Activated T-helper 1 cell treated with anti-CD3 and anti-CD28 coated beads, Interleukin-2, amount 50 U/mL, for 16 hours (primary cell): ENCODE data around the gene ZNF532.
"Not testable (repeated sequence)": the region's sequence is repeated elsewhere in the genome, so short reads cannot be mapped to it uniquely, and the experiment has no call there.

Experiments
- DNase-seq, 2 donors: peaks; one replicate each; pipeline ENCODE4 v3.0.0-alpha.2; 2020; ENCODE audit warnings: low read depth in 1 of 2, low spot score in 1 of 2

ZNF532 gene

DNA sequence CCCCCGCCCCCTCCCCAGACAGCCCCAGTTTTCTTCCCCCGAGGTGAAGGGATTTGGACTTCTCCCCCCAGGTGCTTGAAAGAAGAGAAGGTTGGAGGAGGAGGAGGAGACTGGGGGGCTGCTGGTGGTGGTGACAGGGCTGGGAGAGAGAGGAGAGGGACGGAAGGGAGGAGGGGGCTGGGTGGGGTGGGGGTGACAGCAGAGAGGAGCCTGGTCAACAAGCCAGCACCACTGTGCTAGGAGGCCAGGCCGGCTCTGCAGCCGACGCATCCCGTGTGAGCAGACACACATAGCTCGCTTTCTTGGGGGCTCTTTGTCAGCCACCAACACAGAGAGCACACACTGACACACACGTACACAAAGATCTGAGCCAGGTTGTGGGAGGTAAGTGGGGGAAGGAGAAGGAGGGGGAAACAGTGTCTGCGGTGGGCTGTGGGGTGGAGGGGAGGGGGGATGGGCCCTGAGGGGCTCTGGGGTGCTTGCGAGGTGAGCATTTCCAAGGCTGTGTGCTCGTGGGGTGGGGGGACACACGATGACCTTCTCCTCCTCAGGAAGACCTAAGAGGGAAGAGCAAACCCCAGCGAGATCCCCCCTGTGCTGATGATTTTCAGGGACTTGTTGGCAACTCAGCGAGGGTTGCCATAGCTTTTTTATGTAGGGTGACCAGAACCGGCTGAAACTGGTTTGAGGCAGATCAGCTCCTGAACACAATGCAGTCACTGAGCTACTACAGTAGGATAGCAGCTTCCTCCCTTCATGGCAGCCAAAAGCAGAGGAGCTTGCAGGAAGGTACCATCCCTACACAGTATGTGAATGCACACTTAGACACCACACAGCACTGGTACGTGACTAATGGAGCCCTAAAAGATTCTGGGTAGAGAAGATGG is at the start of gene ZNF532:
Gene ZNF532, plus strand, starts transcription at position 732 of the 887 bp plus-strand sequence. CDS start 53,411 bp downstream, outside the sequence.
- DNase-seq, result no peak

GRCh38 chr18:58819051-58819450 is 45.6 kb upstream of the ZNF532 start:
- DNase-seq, result no peak

GRCh38 chr18:58820251-58820650 is 44.4 kb upstream of the ZNF532 start:
- DNase-seq, result no peak

DNA sequence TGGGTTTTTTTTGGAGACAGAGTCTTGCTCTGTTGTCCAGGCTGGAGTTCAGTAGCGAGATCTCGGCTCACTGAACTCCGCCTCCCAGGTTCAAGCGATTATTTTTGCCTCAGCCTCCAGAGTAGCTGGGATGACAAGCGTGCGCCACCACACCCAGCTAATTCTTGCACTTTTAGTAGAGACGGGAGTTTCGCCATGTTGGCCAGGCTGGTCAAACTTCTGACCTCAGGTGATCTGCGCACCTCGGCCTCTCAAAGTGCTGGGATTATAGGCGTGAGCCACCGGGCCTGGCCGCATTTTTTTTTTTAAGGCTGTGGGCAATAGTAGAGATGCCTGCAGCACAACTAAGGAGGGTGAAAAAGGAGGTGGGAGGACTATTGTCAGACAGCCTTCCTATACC is 41.7 kb upstream of the ZNF532 start:
- DNase-seq, result no peak

- DNase-seq, result no peak
These were observed 41.3 kb upstream of the ZNF532 start for GRCh38 chr18:58823412-58823811.

DNA sequence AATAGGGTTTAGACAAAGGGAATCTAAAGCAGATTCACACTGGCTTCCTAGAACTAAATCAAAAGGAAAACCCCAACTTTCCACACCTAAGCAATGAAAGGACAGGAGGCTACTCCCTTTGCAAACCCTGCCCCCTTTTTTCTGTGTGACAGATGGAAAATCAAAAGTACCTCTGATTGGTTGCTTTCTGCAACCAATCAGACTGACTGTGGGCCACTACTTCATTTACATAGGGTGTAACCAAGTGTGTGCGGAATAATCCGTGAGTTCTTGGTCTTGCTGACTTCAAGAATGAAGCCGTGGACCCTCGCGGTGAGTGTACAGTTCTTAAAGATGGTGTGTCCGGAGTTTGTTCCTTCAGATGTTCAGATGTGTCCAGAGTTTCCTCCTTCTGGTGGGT is 37.8 kb upstream of the ZNF532 start:
- not testable (repeated sequence) for DNase-seq

- no peak for DNase-seq
These were observed 37.2 kb upstream of the ZNF532 start for GRCh38 chr18:58827428-58827827.

DNA sequence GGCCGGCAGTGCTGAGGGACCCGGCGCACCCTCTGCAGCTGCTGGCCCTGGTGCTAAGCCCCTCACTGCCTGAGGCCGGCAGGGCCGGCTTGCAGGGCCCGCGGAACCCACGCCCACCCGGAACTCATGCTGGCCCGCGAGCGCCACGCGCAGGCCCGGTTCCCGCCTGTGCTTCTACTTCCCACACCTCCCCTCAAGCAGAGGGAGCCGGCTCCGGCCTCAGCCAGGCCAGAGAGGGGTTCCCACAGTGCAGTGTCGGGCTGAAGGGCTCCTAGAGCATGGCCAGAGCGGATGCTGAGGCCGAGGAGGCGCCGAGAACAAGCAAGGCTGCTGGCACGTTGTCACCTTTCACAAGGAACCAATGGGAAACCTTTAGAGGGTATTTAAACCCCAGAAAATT is 36.8 kb upstream of the ZNF532 start:
- DNase-seq, result no peak

DNA sequence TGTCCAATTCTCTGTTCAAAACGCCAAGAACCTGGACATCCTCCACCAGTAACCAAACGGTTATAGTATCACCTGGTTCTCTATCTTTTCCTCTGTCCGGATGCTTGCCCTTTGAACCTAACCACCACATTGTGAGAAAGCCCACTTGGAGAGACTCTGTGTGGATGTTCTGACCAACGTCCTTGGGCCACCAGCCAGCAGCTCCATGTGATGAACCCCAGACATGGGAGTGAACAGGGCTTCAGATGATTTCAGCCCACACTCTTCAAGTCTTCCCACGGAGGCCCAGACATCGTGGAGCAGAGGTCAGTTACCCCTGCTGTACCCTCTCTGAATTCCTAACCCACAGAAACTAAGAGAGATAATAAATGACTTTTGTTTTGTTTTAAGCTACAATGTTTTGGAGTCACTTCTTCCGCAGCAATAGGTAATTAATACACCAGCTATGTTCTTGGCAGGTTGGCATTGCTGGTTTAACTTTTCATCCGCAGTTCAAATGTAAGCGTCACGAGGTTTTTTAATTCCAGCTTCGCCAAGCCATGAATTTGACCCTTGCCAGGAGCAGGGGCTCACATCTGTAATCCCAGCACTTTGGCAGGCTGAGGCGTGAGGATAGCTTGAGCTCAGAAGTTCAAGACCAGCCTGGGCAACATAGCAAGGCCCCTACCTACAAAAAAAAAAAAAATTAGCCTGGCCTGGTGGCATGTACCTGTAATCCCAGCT is 36.1 kb upstream of the ZNF532 start:
- DNase-seq, result no peak

DNA sequence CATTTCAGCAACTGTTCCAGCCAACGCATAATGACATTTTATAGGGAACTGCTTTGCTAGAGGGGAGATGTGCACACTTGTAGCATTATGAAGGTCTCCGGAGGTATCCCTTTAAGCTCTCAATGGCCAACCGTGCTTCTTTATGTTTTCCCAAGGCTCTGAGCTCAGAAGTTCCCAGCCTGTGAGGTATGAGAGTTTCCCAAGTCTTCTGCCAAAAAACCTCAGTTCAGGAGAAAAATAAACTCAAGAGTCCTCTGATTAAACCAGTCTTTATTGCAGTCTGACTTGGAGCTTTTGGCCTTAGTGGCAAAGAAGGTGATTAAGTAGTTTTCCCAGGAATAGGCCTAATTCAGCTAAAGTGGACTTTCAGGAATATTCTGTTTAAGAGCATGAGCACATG is 35.4 kb upstream of the ZNF532 start:
- DNase-seq, result no peak

DNA sequence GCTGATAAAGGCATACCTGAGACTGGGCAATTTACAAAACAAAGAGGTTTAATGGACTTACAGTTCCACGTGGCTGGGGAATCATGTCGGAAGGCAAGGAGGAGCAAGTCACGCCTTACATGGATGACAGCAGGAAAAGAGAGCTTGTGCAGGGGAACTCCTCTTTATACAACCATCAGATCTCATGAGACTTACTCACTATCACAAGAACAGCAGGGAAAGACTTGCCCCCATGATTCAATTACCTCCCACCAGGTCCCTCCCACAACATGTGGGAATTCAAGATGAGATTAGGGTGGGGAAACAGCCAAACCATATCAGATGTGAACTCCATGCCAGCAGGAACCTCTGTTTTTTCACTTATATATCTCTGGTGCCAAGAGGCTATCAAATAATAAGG is 34.8 kb upstream of the ZNF532 start:
- DNase-seq, result not testable (repeated sequence)

DNA sequence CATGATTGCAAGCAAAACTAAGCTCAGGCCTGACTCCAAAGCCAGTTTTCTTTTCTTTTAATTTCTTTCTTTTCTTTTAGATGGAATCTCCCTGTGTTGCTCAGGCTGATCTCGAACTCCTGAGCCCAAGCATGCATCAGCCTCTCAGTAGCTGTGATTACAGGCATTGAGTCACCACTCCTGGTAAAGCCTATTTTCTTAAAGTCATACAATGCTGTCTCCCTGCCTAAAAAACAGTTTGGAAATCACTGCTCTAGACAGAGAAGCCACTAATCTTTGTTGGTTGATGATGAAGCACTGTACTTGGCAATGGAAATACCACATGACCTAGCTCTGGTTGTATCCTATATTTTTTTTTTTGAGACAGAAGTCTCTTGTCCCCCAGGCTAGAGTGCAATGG is 33.1 kb upstream of the ZNF532 start:
- no peak for DNase-seq

GRCh38 chr18:58838165-58838860 is 26.4 kb upstream of the ZNF532 start:
- no peak for DNase-seq

DNA sequence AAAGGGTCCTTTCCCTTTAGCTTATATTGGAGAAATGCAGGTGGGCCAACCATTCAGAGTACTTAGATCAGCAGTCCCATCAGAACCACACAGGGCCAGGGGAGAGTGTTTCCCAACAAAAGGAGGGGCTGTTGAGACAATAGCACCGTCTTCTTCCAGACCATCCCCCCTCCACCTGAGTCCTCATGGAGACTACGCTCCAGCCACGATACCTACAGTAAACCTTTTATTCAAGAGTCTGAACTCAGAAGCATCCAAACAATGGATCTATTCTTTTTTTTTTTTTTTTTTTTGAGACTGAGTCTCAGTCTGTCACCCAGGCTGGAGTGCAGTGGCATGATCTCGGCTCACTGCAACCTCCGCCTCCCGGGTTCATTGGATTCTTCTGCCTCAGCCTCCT is 25.7 kb upstream of the ZNF532 start:
- no peak for DNase-seq

- DNase-seq, result no peak
These were observed 21.5 kb upstream of the ZNF532 start for GRCh38 chr18:58842978-58843687.

DNA sequence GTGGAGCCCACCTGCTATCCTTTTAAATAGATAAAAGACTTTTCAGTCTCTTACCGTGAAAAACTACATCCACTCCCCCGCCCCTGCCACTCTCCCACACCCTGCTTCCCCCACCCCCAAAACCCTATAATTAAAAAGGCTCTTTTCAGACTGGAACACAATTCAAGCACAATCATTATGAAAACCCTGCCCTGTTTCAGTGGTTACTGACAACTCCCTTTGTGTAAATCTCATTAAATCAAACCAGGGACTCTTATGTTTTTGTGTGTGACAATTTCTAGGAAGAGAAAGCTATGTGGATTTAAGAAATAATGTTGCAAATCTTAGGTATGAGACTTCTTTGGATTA is 21.0 kb upstream of the ZNF532 start:
- no peak for DNase-seq

GRCh38 chr18:58844871-58845270 is 19.8 kb upstream of the ZNF532 start:
- DNase-seq, result no peak

DNA sequence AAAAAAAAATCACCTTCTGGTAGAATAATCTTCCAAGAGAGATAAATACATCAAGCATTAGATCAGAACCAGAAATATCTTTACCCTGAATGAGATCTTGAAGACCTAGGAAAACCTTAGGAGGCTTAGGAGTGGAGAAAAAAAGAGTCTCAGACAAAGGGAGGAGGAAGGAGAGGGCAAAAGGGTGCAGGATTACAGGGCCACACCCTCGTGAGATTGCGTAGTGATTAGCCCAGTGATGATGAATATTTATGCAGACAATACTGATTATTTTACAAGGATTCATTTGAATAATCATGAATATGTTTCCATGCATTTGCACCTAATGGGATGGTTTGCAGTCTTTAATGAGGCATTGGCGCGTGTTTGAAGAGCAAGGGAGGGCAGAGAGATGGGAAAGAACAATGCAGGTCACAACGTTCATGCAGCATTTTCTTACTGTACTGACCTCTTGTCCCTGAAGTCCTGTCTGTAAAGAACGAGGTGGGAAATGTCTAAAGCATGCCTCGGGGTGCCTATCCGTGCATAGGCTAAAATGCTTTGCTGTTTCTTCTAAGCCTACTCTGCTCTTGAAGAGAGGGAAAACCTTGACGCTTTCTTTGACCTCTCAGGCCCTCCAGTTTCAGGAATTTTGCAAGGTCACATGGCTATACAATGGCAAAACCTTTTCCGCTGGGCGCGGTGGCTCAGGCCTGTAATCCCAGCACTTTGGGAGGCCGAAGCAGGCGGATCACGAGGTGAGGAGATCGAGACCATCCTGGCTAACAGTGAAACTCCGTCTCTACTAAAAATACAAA is 18.6 kb upstream of the ZNF532 start:
- DNase-seq, result no peak

GRCh38 chr18:58847383-58848071 is 17.1 kb upstream of the ZNF532 start:
- DNase-seq, result no peak

DNA sequence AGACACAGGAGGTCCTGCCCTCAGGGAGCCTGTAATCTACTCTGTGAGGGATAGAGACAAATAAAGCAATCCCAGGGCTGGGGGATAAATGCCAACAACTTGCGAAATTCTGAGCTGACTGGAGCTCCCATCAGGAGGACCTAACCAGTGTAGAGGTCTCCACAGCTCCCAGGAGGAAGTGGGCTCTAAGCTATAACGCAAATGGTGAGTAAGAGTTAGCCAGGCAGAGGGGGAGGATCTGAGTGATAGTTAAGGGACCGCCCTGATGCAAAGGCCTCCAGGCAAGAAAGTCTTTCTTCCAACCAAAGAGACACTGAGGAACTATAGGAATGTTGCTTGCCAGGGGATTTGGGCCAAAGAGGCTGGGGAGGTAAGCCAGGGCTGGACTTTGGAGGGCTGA is 16.0 kb upstream of the ZNF532 start:
- DNase-seq, result no peak
